ENCODE measurements around the gene SEC31B.

The SEC31B gene

DNA sequence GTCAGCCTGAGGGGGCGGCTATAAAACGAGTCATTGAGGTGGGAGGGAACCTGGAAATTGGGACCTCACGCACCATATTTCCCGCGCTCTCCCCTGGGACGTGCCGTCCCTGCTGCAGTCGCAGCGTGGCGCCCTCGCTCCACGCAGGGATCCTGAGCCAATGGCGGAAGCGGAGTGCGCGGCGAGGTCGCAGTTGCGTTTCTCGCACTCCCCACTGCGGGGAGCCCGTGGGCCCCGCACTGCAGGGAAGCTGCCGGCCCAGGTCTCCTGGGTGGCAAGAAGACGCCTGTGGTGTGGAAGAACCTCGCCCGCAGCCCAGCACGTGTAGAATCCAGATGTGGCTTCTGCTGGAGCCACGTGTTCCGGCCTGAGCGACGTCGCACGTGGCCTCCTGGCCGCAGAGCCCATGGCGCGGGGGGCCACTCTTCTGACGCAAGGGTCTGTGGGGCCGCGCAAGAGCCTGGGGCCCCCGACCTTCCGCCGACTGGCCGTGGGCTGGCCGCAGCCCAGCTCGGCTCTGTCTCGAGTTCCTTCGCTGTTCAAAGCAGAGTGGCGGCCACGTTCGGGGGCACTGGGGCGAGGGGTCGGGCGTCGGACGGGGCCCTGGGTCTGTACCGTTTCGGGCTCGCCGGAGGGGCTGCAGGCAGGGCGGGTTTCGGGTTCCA is 42.5 kb upstream of the SEC31B start:
- no peak for DNase-seq (ENCODE audit: low read depth)
- H3K4me3 ChIP-seq (ENCODE audit: low read depth, low read length) = no peak overlapping the region
- in situ Hi-C loops (cut with HindIII; ENCODE audit: low sequenced_read_pairs) = no loop called here
- TF ChIP-seq, protein P1, sequence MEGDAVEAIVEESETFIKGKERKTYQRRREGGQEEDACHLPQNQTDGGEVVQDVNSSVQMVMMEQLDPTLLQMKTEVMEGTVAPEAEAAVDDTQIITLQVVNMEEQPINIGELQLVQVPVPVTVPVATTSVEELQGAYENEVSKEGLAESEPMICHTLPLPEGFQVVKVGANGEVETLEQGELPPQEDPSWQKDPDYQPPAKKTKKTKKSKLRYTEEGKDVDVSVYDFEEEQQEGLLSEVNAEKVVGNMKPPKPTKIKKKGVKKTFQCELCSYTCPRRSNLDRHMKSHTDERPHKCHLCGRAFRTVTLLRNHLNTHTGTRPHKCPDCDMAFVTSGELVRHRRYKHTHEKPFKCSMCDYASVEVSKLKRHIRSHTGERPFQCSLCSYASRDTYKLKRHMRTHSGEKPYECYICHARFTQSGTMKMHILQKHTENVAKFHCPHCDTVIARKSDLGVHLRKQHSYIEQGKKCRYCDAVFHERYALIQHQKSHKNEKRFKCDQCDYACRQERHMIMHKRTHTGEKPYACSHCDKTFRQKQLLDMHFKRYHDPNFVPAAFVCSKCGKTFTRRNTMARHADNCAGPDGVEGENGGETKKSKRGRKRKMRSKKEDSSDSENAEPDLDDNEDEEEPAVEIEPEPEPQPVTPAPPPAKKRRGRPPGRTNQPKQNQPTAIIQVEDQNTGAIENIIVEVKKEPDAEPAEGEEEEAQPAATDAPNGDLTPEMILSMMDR (IDR thresholded peaks at IDR 0.05; ENCODE audit: low read depth, low read length, missing control alignments) = peak; percentile 68

DNA sequence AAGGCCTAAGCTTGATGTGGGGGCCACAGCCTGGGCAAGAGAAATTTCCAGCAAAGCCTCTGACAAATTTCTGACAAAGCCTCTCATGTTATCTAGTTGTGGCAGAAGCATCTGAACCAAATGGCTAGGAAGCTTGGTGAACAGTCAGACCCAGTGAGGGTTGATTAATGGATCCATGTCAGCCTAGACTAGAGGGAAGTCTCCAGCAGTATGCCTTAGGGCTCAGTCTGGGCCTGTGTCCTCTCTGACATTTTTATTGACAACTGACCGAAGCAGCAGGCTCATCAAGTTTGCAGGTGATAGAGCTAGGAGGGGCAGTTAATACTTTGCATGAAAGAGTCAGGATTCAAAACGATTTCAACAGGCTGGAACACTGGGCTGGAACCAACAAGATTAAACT is 41.3 kb upstream of the SEC31B start:
- no peak for DNase-seq (ENCODE audit: low read depth)
- in situ Hi-C loops (cut with HindIII; ENCODE audit: low sequenced_read_pairs) = no loop called here
- no peak overlapping the region for H3K4me3 ChIP-seq (ENCODE audit: low read depth, low read length)
- TF ChIP-seq, protein P1 (IDR thresholded peaks at IDR 0.05; ENCODE audit: low read depth, low read length, missing control alignments) = no peak

DNA sequence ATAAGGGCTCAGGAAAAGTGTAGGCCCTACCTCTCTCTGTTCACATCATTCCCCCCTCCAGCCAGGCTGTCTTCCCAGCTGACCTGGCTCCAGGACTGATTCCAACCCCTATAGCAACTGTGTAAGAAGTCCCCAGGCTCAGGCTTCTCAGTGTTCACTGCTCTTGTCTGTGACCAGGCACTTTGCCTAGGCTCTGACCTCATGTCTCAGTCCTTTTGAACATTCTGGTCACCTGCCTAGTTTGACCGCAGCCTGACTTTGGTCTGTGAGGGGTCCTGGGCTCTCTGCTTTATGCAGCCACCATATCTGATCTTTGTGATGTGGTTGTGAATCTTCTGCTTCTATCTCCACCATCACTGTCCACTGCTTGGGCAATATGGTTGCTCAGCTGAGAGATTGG is 40.6 kb upstream of the SEC31B start:
- TF ChIP-seq, protein P1 (IDR thresholded peaks at IDR 0.05; ENCODE audit: low read depth, low read length, missing control alignments) = no peak
- no peak for DNase-seq (ENCODE audit: low read depth)
- in situ Hi-C loops (cut with HindIII; ENCODE audit: low sequenced_read_pairs) = no loop called here
- no peak overlapping the region for H3K4me3 ChIP-seq (ENCODE audit: low read depth, low read length)

DNA sequence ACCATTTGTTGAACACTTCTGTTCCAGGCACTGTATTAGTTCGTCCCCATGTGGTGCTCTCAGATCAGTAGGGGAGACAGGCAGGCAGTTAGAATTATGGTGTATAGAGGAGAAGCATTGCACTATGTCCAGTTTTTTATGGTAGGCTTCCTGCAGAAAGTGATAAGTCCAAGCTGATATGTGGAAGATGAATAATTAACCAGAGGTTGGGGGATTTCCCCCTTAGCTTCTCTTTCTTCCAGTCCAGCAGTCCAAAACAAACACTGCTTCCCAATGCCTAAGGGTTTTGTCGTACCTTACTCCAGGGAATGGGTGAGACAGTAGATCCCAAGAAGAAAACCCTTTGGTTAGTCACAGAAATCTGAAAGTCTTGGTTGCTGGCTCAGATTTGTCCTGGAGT is 35.2 kb upstream of the SEC31B start:
- in situ Hi-C loops (cut with HindIII; ENCODE audit: low sequenced_read_pairs) = no loop called here
- DNase-seq (ENCODE audit: low read depth) = no peak
- no peak overlapping the region for H3K4me3 ChIP-seq (ENCODE audit: low read depth, low read length)
- TF ChIP-seq, protein P1 (IDR thresholded peaks at IDR 0.05; ENCODE audit: low read depth, low read length, missing control alignments) = no peak

DNA sequence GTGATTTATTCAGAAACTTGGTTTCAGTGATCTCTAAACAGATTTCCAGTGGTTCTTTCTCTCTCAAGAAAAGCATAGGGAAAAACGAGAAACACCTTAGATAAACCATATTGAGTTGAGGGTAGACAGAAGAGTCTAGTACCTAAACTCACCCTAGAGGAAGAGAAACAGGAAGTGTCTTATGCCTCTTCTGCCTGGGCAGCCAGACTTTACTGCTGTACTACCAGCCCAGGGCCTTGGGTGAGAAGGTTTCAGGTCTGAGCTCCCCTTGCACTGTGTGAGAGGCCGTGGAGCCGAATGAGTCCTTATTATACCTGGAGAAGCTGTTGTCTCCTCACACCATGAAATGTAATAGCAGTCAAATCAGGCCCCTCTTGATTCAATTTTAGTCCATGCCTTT is 34.3 kb upstream of the SEC31B start:
- in situ Hi-C loops (cut with HindIII; ENCODE audit: low sequenced_read_pairs) = no loop called here
- no peak for DNase-seq (ENCODE audit: low read depth)
- TF ChIP-seq, protein P1 (IDR thresholded peaks at IDR 0.05; ENCODE audit: low read depth, low read length, missing control alignments) = no peak

DNA sequence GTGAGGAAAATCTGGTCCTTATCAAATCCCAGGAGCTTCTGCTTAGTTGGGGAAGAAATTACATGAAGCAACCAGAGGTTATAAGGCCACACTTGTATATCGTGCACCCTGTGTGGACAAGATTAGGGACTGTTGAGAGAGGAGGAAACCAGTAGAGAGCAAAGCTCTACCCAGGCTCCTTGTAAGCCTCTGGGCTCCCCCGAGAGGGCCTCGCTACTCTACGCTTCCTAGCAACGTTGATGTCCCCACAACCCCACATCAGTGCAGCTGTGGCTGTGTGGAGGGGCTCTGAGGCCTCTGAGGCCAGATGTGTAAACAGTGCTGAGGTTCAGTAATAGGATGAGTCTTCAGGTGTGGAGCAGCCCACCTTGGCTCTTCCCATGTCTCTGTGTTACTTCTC is 32.1 kb upstream of the SEC31B start:
- in situ Hi-C loops (cut with HindIII; ENCODE audit: low sequenced_read_pairs) = no loop called here
- no peak overlapping the region for H3K4me3 ChIP-seq (ENCODE audit: low read depth, low read length)
- DNase-seq (ENCODE audit: low read depth) = no peak
- TF ChIP-seq, protein P1 (IDR thresholded peaks at IDR 0.05; ENCODE audit: low read depth, low read length, missing control alignments) = no peak

More for the DNA sequence above, 34.3 kb upstream of the SEC31B start:
- no peak overlapping the region for H3K4me3 ChIP-seq (ENCODE audit: low read depth, low read length)

Data from astrocyte of the cerebellum (primary cell).